Right lobe of liver (tissue), 6 donors: Measurements from ENCODE around the gene CDC42BPB. TPM values are rescaled to one million over a fixed set of nuclear protein-coding genes. Genes with fewer than 3 reads are reported as not detected.

Experiments used
- ATAC-seq, 4 donors: fragments of 200-7000 bp; cut with Tn5 transposase; one replicate each; pipeline ENCODE4 v1.9.1; 2020; ENCODE audit warnings: mild to moderate bottlenecking in 4 of 4, moderate library complexity in 4 of 4
- DNase-seq, 3 donors: peaks; one replicate each; pipeline ENCODE4 v3.0.0-alpha.2; 2020
- H3K27ac ChIP-seq, 3 donors: fragments of 200-600 bp; one replicate each; pipeline ENCODE4 v1.8.0; 2022
- H3K27me3 ChIP-seq, 2 donors: fragments of 200-600 bp; one replicate each; pipeline ENCODE4 v1.8.0; 2022
- H3K36me3 ChIP-seq, 4 donors: fragments of 200-600 bp; sonication (generic) in 1 of 4; one replicate each; pipeline versions ENCODE4 v1.5.1 to v1.8.0; 2017 to 2022; ENCODE audit warnings: control low read depth in 1 of 4
- H3K4me1 ChIP-seq, 4 donors: fragments of 200-600 bp; sonication (generic) in 1 of 4; one replicate each; pipeline versions ENCODE4 v1.5.1 to v1.8.0; 2017 to 2022; ENCODE audit warnings: control low read depth in 1 of 4
- H3K4me3 ChIP-seq, 3 donors: fragments of 200-600 bp; one replicate each; pipeline ENCODE4 v1.8.0; 2022
- H3K9me3 ChIP-seq, 4 donors: fragments of 200-600 bp; sonication (generic) in 1 of 4; one replicate each; pipeline versions ENCODE4 v1.5.1 to v1.8.0; 2017 to 2022; ENCODE audit warnings: control low read depth in 1 of 4
- CTCF ChIP-seq, 4 donors: fragments of 200-600 bp in 3 of 4; fragments of 450-650 bp in 1 of 4; IDR thresholded peaks; one replicate each; pipeline versions ENCODE4 v1.5.1 to v1.8.0; 2016 to 2022; ENCODE audit warnings: antibody characterized with exemption in 4 of 4, mild to moderate bottlenecking in 2 of 4
- POLR2A ChIP-seq: fragments of 450-650 bp; IDR thresholded peaks from one replicate; pipeline ENCODE4 v1.6.1; 2017; ENCODE audit warnings: antibody characterized with exemption, mild to moderate bottlenecking
- WGBS: methylation state at CpG from one replicate; pipeline ENCODE4 v1.1.6; 2018; ENCODE audit warnings: low coverage, low lambda C conversion rate; ENCODE audit not compliant: insufficient coverage; ENCODE audit errors: missing lambda C conversion rate; 5-methylcytosine and 5-hydroxymethylcytosine counted together
- intact Hi-C, 2 donors: fragments of 100-400 bp; cut with DNase I; formaldehyde crosslinking; loops; one replicate each; pipeline versions ENCODE4 v1.11.2 to v1.14.1; 2022
- total RNA-seq, 6 experiments: library from RNA; depleted of rRNA in 2 of 6; stranded (reverse); fragments of >200 nt in 2 of 6; fragmentation: NEBNext Ultra II Directional in 3 of 6; extraction: Animal tissue kit (Norgen Biotek cat#: 25700) in 3 of 6; gene quantifications; one replicate each; pipeline versions ENCODE4 v1.1.0 to v1.2.4, GENCODE V29; 2016 to 2023
- donor health status: DM: no; HTN: yes; CAD: no.
- donor health status: DM: no; HTN: no; CAD: no.
- donor health status: DM: no; HTN: no; CAD: no.
- donor health status: DM: no; HTN: yes; CAD: no.
- donor health status: DM: no; HTN: yes; CAD: no.

The CDC42BPB gene
- total RNA-seq, 6 experiments from 2014 or later = 38.4 to 55.5 (median 43.0) TPM

GRCh38 chr14:102940729-102941362, 116.5 kb downstream of the CDC42BPB start:
- 76% methylated on average over 4 of the region's 19 CpGs for WGBS
- no peak for TF ChIP-seq POLR2A
- TF ChIP-seq CTCF (IDR thresholded peaks at IDR 0.05) = no peak

GRCh38 chr14:102939820-102940561, 117.4 kb downstream of the CDC42BPB start:
- Histone ChIP-seq H3K9me3 (no peaks in the 10 kb centered on the region), H3K27me3 (no peaks in the 10 kb centered on the region), H3K36me3 (peaks cover 0 to 50% (median 22%) of the 10 kb centered on the region in 4 donors), H3K27ac (no peak overlapping the region), H3K4me3 (no peak overlapping the region), H3K4me1 (peaks cover 0 to 12% (median 4%) of the 10 kb centered on the region in 4 donors)
- peak; percentile 83 to 90 (median 90) for DNase-seq
- WGBS = 48% methylated on average over 2 of the region's 43 CpGs
- intact Hi-C loops = no loop called here
- ATAC-seq = peak; percentile 77 to 90 (median 86)
- TF ChIP-seq POLR2A (no peak), CTCF (IDR thresholded peaks at IDR 0.05) (peak in 1 of 4 donors; percentile 22)

More at GRCh38 chr14:102940729-102941362, 116.5 kb downstream of the CDC42BPB start:
- ATAC-seq = peak in 2 of 4 donors; percentile 1 to 4
- intact Hi-C loops = no loop called here
- H3K36me3 ChIP-seq = peaks cover 0 to 58% (median 29%) of the 10 kb centered on the region in 4 donors
- no peaks in the 10 kb centered on the region for H3K27me3 ChIP-seq
- peak overlapping the region in 1 of 3 donors; percentile 46 for H3K27ac ChIP-seq
- H3K4me1 ChIP-seq = peaks cover 0 to 12% (median 4%) of the 10 kb centered on the region in 4 donors
- peak in 1 of 3 donors; percentile 50 for DNase-seq
- no peaks in the 10 kb centered on the region for H3K9me3 ChIP-seq
- H3K4me3 ChIP-seq = no peak overlapping the region

GRCh38 chr14:102939329-102939728, 118.0 kb downstream of the CDC42BPB start:
- H3K27ac ChIP-seq = no peak overlapping the region
- peaks cover 0 to 45% (median 20%) of the 10 kb centered on the region in 4 donors for H3K36me3 ChIP-seq
- peaks cover 0 to 12% (median 4%) of the 10 kb centered on the region in 4 donors for H3K4me1 ChIP-seq
- WGBS = no CpG with 5 or more reads among the region's 18 CpGs
- no peak for ATAC-seq
- no peak overlapping the region for H3K4me3 ChIP-seq
- no peaks in the 10 kb centered on the region for H3K27me3 ChIP-seq
- intact Hi-C loops = no loop called here
- H3K9me3 ChIP-seq = no peaks in the 10 kb centered on the region
- TF ChIP-seq POLR2A (no peak), CTCF (IDR thresholded peaks at IDR 0.05) (no peak)
- peak in 1 of 3 donors; percentile 55 for DNase-seq

GRCh38 chr14:102938191-102938590, 119.2 kb downstream of the CDC42BPB start:
- no peaks in the 10 kb centered on the region for H3K9me3 ChIP-seq
- no peak for ATAC-seq
- TF ChIP-seq POLR2A (no peak), CTCF (IDR thresholded peaks at IDR 0.05) (no peak)
- intact Hi-C loops = no loop called here
- H3K27ac ChIP-seq = no peak overlapping the region
- peaks cover 0 to 23% (median 9%) of the 10 kb centered on the region in 4 donors for H3K4me1 ChIP-seq
- no peaks in the 10 kb centered on the region for H3K27me3 ChIP-seq
- 85% methylated on average over 6 of the region's 12 CpGs for WGBS
- no peak overlapping the region for H3K4me3 ChIP-seq
- H3K36me3 ChIP-seq = peaks cover 0 to 33% (median 14%) of the 10 kb centered on the region in 4 donors
- DNase-seq = peak in 1 of 3 donors; percentile 49
